H1 (cell line): ENCODE results near the gene CDX4. TPM values are rescaled to one million over a fixed set of nuclear protein-coding genes. Genes with fewer than 3 reads are reported as not detected.

Source experiments
- BRCA1 ChIP-seq: IDR thresholded peaks from 2 replicates; pipeline ENCODE4 v1.6.1; 2012; ENCODE audit warnings: low read depth, low read length, improper control_type of control experiment
- CBX8 ChIP-seq: fragments of 300-800, 300-1000 bp; sonication (generic); IDR thresholded peaks from 2 replicates; pipeline ENCODE4 v1.7.1; 2016; ENCODE audit warnings: low read depth, low read length, borderline replicate concordance
- CHD1 ChIP-seq: IDR thresholded peaks from 2 replicates; pipeline ENCODE4 v1.6.1; 2012; ENCODE audit warnings: low read depth, low read length, improper control_type of control experiment
- HDAC2 ChIP-seq, 2 experiments: fragments of 300-600 bp in 1 of 2; sonication (generic) in 1 of 2; IDR thresholded peaks; 2 replicates each; pipeline ENCODE4 v1.6.1; 2011 to 2012; ENCODE audit warnings: low read depth in 2 of 2, low read length in 2 of 2, mild to moderate bottlenecking in 2 of 2, moderate library complexity in 2 of 2, borderline replicate concordance in 1 of 2, inconsistent platforms in 1 of 2
- SIN3A ChIP-seq, 2 experiments: IDR thresholded peaks in 1 of 2; conservative IDR thresholded peaks in 1 of 2; 2 replicates each; pipeline ENCODE4 v1.6.1; 2011 to 2012; ENCODE audit warnings: low read length in 2 of 2, improper control_type of control experiment in 1 of 2, low read depth in 1 of 2, mild to moderate bottlenecking in 1 of 2
- TAF1 ChIP-seq: IDR thresholded peaks from 2 replicates; pipeline ENCODE4 v1.6.1; 2011; ENCODE audit warnings: mild to moderate bottlenecking, low read depth, low read length
- polyA plus RNA-seq, 7 experiments: library from polyadenylated mRNA; depleted of rRNA in 3 of 7; stranded (reverse) in 5 of 7; unstranded in 2 of 7; fragments of >200 nt in 5 of 7; fragments of 200-250 nt in 2 of 7; gene quantifications; 1 replicate in 5 of 7; 2 replicates in 1 of 7; 4 replicates in 1 of 7; pipeline versions ENCODE4 v1.2.1 to v1.2.3, GENCODE V29; 2011 to 2013; ENCODE audit warnings: missing spikeins in 2 of 7, mixed read lengths in 2 of 7
- total RNA-seq: library from RNA; stranded (reverse); fragmentation: NEBNext Ultra II Directional; extraction: Animal tissue kit (Norgen Biotek cat#: 25700); gene quantifications from 2 replicates; pipeline ENCODE4 v1.2.1, GENCODE V29; 2021

The CDX4 gene
- total and polyA plus RNA-seq, 2 of the 8 experiments (the other 6 are each of a cell fraction or from before 2014, with no cell fraction given) = 2.3 to 2.6 TPM

- TF ChIP-seq HDAC2 (IDR thresholded peaks at IDR 0.05; ENCODE audit: borderline replicate concordance in 1 of 2, low read depth in 2 of 2, low read length in 2 of 2) = no peak
- TF ChIP-seq CBX8 = no peak
- TF ChIP-seq BRCA1 = no peak
- no peak for TF ChIP-seq CHD1
- no peak for TF ChIP-seq TAF1
- TF ChIP-seq SIN3A (conservative IDR thresholded peaks at IDR 0.05 in 1 of 2, IDR thresholded peaks at IDR 0.05 in 1 of 2; ENCODE audit: low read depth in 1 of 2, low read length in 2 of 2) = no peak
Measured at GRCh38 chrX:73457306-73457705, 10.5 kb downstream of the CDX4 start (continued).
